Measurements from ENCODE around the gene LTV1. TPM values are rescaled to one million over a fixed set of nuclear protein-coding genes. Genes with fewer than 3 reads are reported as not detected.

LTV1 gene
- total and polyA plus RNA-seq, 2 of the 4 experiments (the other 2 are of a cell fraction): 11.1 to 19.0 TPM

GRCh38 chr6:143912671-143913070 is 69.5 kb downstream of the LTV1 start:
- no peak for ATAC-seq (ENCODE audit: low read depth)
- no peak overlapping the region for H2BK20ac ChIP-seq (ENCODE audit: low read depth, low read length)
- DNase-seq: no peak
- peaks cover 5% of the 10 kb centered on the region for H3K9me3 ChIP-seq (ENCODE audit: control insufficient read depth, insufficient read depth, low read length)
- H2AK5ac ChIP-seq (ENCODE audit: low read depth, low read length): no peak overlapping the region
- H2BK120ac ChIP-seq (ENCODE audit: low read depth, low read length): no peak overlapping the region
- H3K4me2 ChIP-seq (ENCODE audit: low read depth, low read length): no peak overlapping the region
- no peak overlapping the region for H4K8ac ChIP-seq (ENCODE audit: low read depth in 2 of 2, low read length in 2 of 2)
- H4K5ac ChIP-seq (ENCODE audit: low read depth, low read length): no peak overlapping the region
- H3K27ac ChIP-seq (ENCODE audit: insufficient read depth, low read length): no peak overlapping the region
- H3K4me3 ChIP-seq (ENCODE audit: insufficient read depth, low read depth, low read length): no peak overlapping the region
- in situ Hi-C loops (cut with MboI; ENCODE audit: low sequenced_read_pairs) (no loop called here), intact Hi-C loops (cut with micrococcal nuclease) (no loop called here), dilution Hi-C loops (cut with HindIII; ENCODE audit: low sequenced_read_pairs, unreplicated experiment) (no loop called here)
- H3K27me3 ChIP-seq (ENCODE audit: control insufficient read depth, insufficient read depth, low read length): no peaks in the 10 kb centered on the region; the same call in 1 of the 2 replicates
- ChIA-PET POLR2A (ENCODE audit: unreplicated experiment) (no interaction called here), CTCF (no interaction called here)
- no peak overlapping the region for H4K91ac ChIP-seq (ENCODE audit: insufficient read depth, low read depth, low read length)
- no peak overlapping the region for H3K56ac ChIP-seq (ENCODE audit: extremely low read depth, insufficient read depth, low read length)
- H3K14ac ChIP-seq (replicated peaks; ENCODE audit: low read depth, low read length): no peak overlapping the region
- H3K9me1 ChIP-seq (ENCODE audit: insufficient read depth, low read length): no peaks in the 10 kb centered on the region
- H2AFZ ChIP-seq (replicated peaks; ENCODE audit: low read length, poor library complexity): no peak overlapping the region
- no peaks in the 10 kb centered on the region for H3K36me3 ChIP-seq (ENCODE audit: control insufficient read depth, insufficient read depth, low read length)
- H4K20me1 ChIP-seq (ENCODE audit: insufficient read depth, low read length): no peaks in the 10 kb centered on the region
- H3K79me1 ChIP-seq (ENCODE audit: low read depth in 1 of 2, low read length in 2 of 2): no peaks in the 10 kb centered on the region
- H2AK9ac ChIP-seq (replicated peaks; ENCODE audit: low read depth, low read length, poor library complexity): no peak overlapping the region
- no peak overlapping the region for H2BK5ac ChIP-seq (ENCODE audit: low read depth, low read length, poor library complexity, severe bottlenecking)
- no peak overlapping the region for H2BK15ac ChIP-seq (ENCODE audit: low read depth, low read length)
- WGBS, 2 experiments (ENCODE audit: extremely low coverage in 2 of 2, insufficient read length in 1 of 2): no CpG with 5 or more reads among the region's 1 CpG
- TF ChIP-seq CEBPB (IDR thresholded peaks at IDR 0.05; ENCODE audit: low read depth, low read length): no peak
- TF ChIP-seq CTCF (conservative IDR thresholded peaks at IDR 0.05; ENCODE audit: low read depth, low read length): no peak
- TF ChIP-seq MAZ (IDR thresholded peaks at IDR 0.05; ENCODE audit: borderline replicate concordance, low read depth, low read length): no peak
- no peak overlapping the region for H3K23ac ChIP-seq (ENCODE audit: low read depth, low read length)
- H3K4me1 ChIP-seq (ENCODE audit: control insufficient read depth, insufficient read depth, low read length): no peaks in the 10 kb centered on the region
- H3K18ac ChIP-seq (ENCODE audit: low read depth, low read length): no peak overlapping the region
- no TSS peak for BruUV-seq (replicated peaks)
- no peak overlapping the region for H3K4ac ChIP-seq (ENCODE audit: low read depth, low read length)
- no peak overlapping the region for H3K9ac ChIP-seq (ENCODE audit: low read depth, low read length)

Small RNA genes lying within 50 kb of the gene (microRNA-seq; reads per million reads assigned to microRNA genes)
- gene ZC2HC1B (ENCODE audit: insufficient read depth, insufficient read length): not detected

Small RNA genes lying within 50 kb of the gene (small RNA-seq; reads per million reads assigned to genes)
- gene ZC2HC1B: 0 reads per million in 5 experiments

Other genes with a start within 250 kb of the LTV1 start
- gene PHACTR2, start 165.4 kb upstream of the LTV1 start, total RNA-seq (2012; rRNA removed): 74.2 and 76.9 TPM in 2 replicates
- gene PHACTR2, start 165.4 kb upstream of the LTV1 start, polyA plus RNA-seq (2012; rRNA removed): 12.7 and 14.5 TPM in 2 replicates
- not detected in 2 replicates for gene ZC2HC1B, start 21.1 kb downstream of the LTV1 start, total RNA-seq (2012; rRNA removed)
- gene ZC2HC1B, start 21.1 kb downstream of the LTV1 start, polyA plus RNA-seq (2012; rRNA removed): not detected in 2 replicates
- gene PLAGL1, start 164.9 kb downstream of the LTV1 start, total RNA-seq (2012; rRNA removed): 15.3 and 23.3 TPM in 2 replicates
- gene PLAGL1, start 164.9 kb downstream of the LTV1 start, polyA plus RNA-seq (2012; rRNA removed): 73.4 and 73.8 TPM in 2 replicates

Measured in IMR-90 (cell line).